NCI-H524 treated with DMSO at 0.1 percent for 48 hours (cell line): ENCODE data around the gene TOGARAM2.
"Not testable (repeated sequence)": the region's sequence is repeated elsewhere in the genome, so short reads cannot be mapped to it uniquely, and the experiment has no call there.

Experiments used
- DNase-seq: peaks from one replicate; lab custom pipeline; 2025; lab: John Stamatoyannopoulos, UW

The TOGARAM2 gene

DNA sequence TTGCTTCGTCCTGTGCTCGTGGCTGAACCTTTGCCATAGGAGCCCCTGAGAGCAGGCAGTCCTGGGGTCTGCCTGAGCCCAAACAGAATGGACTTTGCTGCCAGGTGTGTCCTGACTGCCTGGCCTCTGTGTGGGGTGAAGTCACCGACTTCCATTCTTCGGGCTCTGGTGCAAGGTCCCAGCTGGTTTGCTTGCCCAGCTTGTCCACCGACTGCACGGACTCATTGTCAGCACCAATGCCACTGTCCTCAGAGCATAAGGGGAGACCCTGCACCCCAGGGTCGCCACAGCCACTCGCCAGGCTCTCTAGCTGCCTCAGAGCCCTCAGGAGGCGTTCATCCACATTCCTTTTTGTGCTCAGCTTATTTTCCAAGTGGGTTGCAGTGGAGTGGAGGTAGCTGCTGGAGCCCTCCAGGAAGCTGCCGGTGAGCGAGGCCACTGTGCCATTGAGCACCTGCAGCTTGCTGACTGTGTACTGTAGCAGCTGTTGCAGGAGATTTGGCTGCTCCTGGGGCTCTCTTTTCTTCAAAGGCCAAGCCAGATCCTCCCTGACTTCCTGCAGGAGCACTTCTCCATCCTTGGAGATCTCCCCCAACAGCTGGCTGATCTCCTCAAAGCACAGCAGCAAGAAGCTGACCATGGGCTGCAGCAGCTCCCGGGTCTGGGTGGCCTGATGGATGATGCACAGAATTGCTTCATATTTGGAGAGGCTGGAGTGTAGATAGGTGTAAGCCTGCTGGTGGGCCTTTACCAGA lies 92.0 kb downstream of the TOGARAM2 start:
- DNase-seq = no peak

- no peak for DNase-seq
Observed at GRCh38 chr2:29073933-29074332, 92.8 kb downstream of the TOGARAM2 start.

- peak; percentile 99 for DNase-seq
Observed at GRCh38 chr2:29074411-29074810, 93.3 kb downstream of the TOGARAM2 start, which contains the start of gene PCARE. TSS of gene PCARE (minus strand) at chr2:29074523. CDS start at chr2:29074261, 262 bp downstream.

GRCh38 chr2:29075894-29076705 lies 95.0 kb downstream of the TOGARAM2 start:
- DNase-seq = no peak

GRCh38 chr2:29079887-29080286 lies 98.8 kb downstream of the TOGARAM2 start:
- DNase-seq = no peak

DNA sequence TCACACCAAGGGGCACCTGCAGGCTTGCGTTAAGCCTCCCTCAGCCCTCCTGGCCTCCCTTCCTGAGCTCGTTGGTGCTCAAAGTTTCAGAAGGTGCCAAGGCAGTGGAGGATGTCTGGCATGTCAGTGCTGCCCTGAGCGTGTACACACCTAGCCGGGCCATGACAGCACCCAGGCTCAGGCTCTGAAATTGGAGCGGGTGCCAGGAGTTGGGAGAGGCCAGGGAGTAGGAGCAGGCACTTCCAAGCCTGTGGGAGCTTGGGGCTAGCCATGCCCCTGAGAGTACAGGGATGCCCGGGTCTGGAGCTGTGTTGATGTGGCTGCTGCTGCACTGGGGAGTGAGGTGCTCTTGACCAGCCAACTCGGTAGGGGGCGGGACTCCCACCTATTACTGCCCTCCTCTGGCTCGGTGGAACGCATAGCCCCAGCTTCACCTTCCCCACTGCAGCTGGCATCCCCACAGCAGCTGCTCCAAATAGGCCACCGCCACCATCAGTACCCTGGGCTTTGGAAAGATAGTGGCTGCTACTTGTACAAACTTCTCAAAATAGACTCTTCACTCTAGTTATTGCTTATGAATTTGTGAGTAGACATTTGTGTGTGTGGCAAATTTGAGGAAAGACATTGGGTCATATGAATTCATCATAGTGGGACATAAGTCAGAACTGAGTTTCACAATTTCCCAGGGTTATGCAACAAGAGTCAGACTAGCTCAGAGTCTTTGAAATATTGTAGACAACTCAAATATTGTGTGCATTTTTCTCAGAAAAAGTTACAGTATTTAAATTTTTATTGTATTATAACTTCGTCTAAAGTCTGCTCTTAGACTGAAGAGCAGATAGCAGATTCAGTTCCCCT lies 100.0 kb downstream of the TOGARAM2 start:
- DNase-seq = no peak

DNA sequence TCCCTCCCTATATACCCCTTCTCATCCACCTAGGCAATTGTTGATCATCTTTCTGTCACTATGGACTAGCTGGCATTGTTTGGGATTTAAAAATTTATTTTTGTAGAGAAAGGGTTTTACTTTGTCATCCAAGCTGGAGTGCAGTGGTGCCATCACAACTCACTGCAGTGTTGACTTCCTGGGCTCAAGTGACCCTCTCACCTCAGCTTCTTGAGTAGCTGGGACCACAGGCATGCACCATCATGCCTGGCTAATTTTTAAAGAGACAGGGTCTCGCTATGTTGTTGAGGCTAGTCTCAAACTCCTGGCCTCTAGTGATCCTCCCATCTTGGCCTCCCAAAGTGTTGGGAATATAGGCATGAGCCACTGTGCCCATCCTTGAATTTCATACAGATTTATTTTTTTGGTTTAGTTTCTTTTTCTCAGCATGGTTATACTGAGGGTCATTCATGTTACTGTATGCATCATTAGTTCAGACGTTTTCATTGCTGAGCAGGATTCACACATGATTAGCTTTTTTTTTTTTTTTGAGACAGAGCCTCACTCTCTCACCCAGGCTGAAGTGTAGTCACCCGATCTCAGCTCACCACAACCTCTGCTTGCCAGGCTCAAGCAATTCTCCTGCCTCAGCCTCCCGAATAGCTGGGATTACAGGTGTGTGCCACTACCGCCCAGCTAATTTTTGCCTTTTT lies 101.9 kb downstream of the TOGARAM2 start:
- no peak for DNase-seq

GRCh38 chr2:29084554-29084953 lies 103.5 kb downstream of the TOGARAM2 start:
- no peak for DNase-seq

DNA sequence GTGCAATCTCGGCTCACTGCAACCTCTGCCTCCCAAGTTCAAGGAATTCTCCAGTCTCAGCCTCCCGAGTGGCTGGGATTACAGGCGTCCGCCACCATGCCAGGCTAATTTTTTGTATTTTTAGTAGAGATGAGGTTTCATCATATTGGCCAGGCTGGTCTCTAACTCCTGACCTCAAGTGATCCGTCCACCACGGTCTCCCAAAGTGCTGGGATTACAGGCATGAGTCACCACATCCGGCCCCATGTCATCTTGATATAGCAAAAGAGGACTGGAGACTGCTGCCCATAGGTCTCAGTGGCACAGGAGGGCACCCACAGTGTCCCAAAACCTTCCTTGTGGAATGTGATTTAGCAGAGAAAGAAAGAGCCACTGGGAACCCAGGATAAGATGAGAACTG lies 109.2 kb downstream of the TOGARAM2 start:
- not testable (repeated sequence) for DNase-seq

GRCh38 chr2:29096969-29097368 lies 115.9 kb downstream of the TOGARAM2 start:
- no peak for DNase-seq

DNA sequence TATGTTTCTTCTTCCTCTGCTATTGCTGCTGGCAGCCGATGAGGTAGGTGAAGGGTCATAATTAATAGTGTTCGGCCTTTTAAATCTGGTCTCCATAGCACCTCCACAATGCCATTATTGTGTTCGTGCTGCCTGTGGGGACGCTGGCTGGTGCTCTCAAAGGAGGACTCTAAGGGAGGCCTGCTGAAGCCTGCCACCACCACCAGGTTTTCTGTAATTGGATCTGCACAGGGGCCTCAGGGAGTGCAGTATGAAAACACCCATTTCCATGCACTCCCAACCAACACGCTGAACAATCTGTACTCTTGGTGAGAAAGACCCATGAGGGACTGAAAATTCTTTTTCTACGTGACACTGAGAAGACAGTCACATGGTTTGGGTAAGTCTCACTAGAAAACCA lies 116.5 kb downstream of the TOGARAM2 start:
- no peak for DNase-seq

DNA sequence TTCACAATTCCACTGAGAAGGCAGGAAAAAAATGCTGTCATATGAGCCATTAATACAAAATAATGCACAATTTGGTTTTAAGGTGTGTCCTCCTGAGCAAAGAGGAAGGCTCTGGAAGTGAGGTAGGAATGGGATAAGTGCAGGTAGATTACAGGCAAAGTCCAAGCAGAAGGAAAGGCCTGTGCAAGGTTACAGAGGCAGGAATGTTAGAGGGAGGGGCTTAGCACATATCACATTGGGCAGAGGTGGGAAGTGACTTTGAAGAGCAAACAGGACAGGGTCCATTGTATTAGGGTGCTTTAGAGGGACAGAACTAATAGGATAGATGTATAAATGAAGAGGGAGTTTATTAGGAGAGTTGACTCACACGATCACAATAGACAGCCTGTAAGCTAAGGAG lies 119.5 kb downstream of the TOGARAM2 start:
- DNase-seq = no peak
